Measurements from ENCODE around the gene HES7. TPM values are rescaled to one million over a fixed set of nuclear protein-coding genes. Genes with fewer than 3 reads are reported as not detected.

HES7 gene
- total RNA-seq, 4 donors from 2014 or later: 2.1 TPM; not detected in 3

DNA sequence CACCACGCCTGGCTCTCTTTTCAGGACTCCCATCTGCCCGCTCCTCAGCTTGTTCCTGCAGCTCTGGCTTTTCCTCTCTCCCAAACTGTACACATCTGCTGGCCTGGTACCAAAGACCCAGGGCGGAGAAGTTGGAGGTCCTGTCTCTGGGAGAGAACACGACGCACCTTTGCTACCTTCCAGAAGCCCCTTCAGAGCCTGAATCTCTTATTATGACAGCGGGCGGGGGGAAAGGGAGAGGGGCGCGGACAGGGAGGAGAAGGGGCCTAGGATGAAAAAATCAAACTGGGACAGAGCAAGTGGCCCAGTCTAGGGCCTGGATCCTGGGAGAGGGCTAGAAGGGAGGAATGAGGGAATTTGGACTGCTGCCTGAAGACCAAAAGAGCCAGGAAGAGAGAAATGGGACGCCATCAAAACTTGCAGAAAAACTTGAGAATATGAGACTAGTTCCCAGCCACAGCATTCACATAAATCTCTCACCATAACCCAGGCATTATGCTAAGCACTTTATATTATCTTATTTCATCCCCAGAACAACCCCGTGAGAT is 30.8 kb upstream of the HES7 start:
- Histone ChIP-seq H3K27me3 (no peaks in the 10 kb centered on the region), H3K4me3 (peak overlapping the region; percentile 81 to 92 (median 89)), H3K36me3 (peaks cover 4 to 22% (median 6%) of the 10 kb centered on the region in 3 donors), H3K9me3 (no peaks in the 10 kb centered on the region), H3K27ac (peak overlapping the region; percentile 98 to 100 (median 100)), H3K4me1 (peaks cover 3 to 53% (median 45%) of the 10 kb centered on the region in 4 donors)
- DNase-seq (ENCODE audit: low spot score in 2 of 2): no peak
- 10 to 13% methylated on average over 11 of the region's 11 CpGs for WGBS, 2 donors
- no peak for TF ChIP-seq EP300 (IDR thresholded peaks at IDR 0.05)
- TF ChIP-seq POLR2A (IDR thresholded peaks at IDR 0.05): peak in 1 of 2 donors; percentile 21

- 0 to 10% methylated on average over 12 to 17 of the region's 22 CpGs for WGBS, 2 donors
- Histone ChIP-seq H3K4me1 (peaks cover 3 to 53% (median 43%) of the 10 kb centered on the region in 4 donors), H3K27ac (peak overlapping the region; percentile 98 to 100 (median 100)), H3K4me3 (peak overlapping the region; percentile 81 to 92 (median 89)), H3K9me3 (no peaks in the 10 kb centered on the region), H3K27me3 (no peaks in the 10 kb centered on the region), H3K36me3 (peaks cover 10 to 22% (median 12%) of the 10 kb centered on the region in 3 donors)
- peak; percentile 100 for DNase-seq (ENCODE audit: low spot score in 2 of 2)
- TF ChIP-seq EP300 (IDR thresholded peaks at IDR 0.05) (peak; percentile 100), CTCF (IDR thresholded peaks at IDR 0.05) (peak in 1 of 5 experiments; percentile 49), POLR2A (IDR thresholded peaks at IDR 0.05) (peak; percentile 90 to 94)
Measured at GRCh38 chr17:8153957-8154607, 30.2 kb upstream of the HES7 start.

- Histone ChIP-seq H3K9me3 (no peaks in the 10 kb centered on the region), H3K27me3 (no peaks in the 10 kb centered on the region), H3K4me1 (peaks cover 3 to 52% (median 40%) of the 10 kb centered on the region in 4 donors), H3K27ac (peak overlapping the region; percentile 98 to 100 (median 100)), H3K4me3 (peak overlapping the region; percentile 75 to 92 (median 86)), H3K36me3 (peaks cover 11 to 27% (median 15%) of the 10 kb centered on the region in 3 donors)
- WGBS, 2 donors: 2 to 12% methylated on average over 13 of the region's 13 CpGs
- TF ChIP-seq CTCF (IDR thresholded peaks at IDR 0.05) (no peak), EP300 (IDR thresholded peaks at IDR 0.05) (peak; percentile 84 to 89), POLR2A (IDR thresholded peaks at IDR 0.05) (peak; percentile 49 to 79)
- DNase-seq (ENCODE audit: low spot score in 2 of 2): peak; percentile 76 to 90
Measured at GRCh38 chr17:8153525-8153956, 29.6 kb upstream of the HES7 start.

GRCh38 chr17:8153031-8153451 is 29.1 kb upstream of the HES7 start:
- peaks cover 3 to 53% (median 36%) of the 10 kb centered on the region in 4 donors for H3K4me1 ChIP-seq
- peak in 1 of 2 donors; percentile 32 for DNase-seq (ENCODE audit: low spot score in 2 of 2)
- no peaks in the 10 kb centered on the region for H3K27me3 ChIP-seq
- peak overlapping the region; percentile 98 to 100 (median 100) for H3K27ac ChIP-seq
- TF ChIP-seq POLR2A (IDR thresholded peaks at IDR 0.05) (no peak), CTCF (IDR thresholded peaks at IDR 0.05) (no peak), EP300 (IDR thresholded peaks at IDR 0.05) (no peak)
- peaks cover 14 to 32% (median 20%) of the 10 kb centered on the region in 3 donors for H3K36me3 ChIP-seq
- peak overlapping the region; percentile 75 to 92 (median 86) for H3K4me3 ChIP-seq
- 58 to 63% methylated on average over 7 of the region's 7 CpGs for WGBS, 2 donors
- no peaks in the 10 kb centered on the region for H3K9me3 ChIP-seq

DNA sequence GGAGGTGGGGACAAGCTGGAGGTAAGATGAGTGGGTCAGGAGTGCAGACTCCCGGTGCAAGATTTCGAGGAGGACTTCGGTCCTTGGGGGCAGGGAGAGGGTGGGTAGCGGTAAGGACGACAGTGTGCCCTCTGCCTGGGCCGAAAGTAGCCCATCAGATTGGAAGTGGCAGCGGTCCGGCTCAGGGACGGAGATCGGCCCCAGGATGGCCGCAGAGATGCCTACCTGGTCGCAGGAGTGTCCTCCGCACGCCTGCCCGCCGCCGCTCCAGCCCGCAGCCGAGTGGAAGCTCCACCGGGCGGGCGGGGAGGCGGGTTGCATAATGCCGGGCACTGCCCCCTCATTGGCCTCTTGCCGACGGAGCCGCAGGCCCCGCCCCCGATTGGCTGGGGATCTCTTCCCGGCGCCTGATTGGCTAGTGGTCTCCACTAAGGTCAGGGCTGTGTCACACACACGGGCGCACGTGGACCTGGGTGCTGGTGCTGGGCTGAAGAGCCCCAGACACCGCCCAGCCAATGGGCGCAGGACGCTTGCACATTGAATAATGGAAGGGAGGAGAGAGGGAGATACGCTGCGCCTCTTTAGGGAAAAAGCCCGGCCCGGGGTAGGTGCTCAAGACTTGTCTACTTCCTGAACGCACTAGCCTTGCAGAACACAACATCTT is 28.3 kb upstream of the HES7 start, which contains the start of gene PER1:
Gene PER1 (minus strand): TSS at position 293 of the 664 bp plus-strand sequence. CDS start 1,698 bp downstream, outside the sequence.
- TF ChIP-seq CTCF (IDR thresholded peaks at IDR 0.05) (peak in 2 of 5 experiments; percentile 4 to 43), POLR2A (IDR thresholded peaks at IDR 0.05) (peak; percentile 89 to 98), EP300 (IDR thresholded peaks at IDR 0.05) (peak; percentile 99 to 100)
- peaks cover 20 to 40% (median 28%) of the 10 kb centered on the region in 3 donors for H3K36me3 ChIP-seq
- H3K27me3 ChIP-seq: no peaks in the 10 kb centered on the region
- H3K4me1 ChIP-seq: peaks cover 3 to 55% (median 36%) of the 10 kb centered on the region in 4 donors
- peak within 1 kb of the TSS; percentile 75 to 92 (median 86) for H3K4me3 ChIP-seq
- WGBS, 2 donors: 3 to 5% methylated on average over 32 to 33 of the region's 42 CpGs
- H3K9me3 ChIP-seq: no peaks in the 10 kb centered on the region
- peak within 1 kb of the TSS; percentile 98 to 100 (median 100) for H3K27ac ChIP-seq
- DNase-seq (ENCODE audit: low spot score in 2 of 2): peak; percentile 95 to 97
